H1 (cell line): Measurements from ENCODE around the gene YBX2. TPM values are rescaled to one million over a fixed set of nuclear protein-coding genes. Genes with fewer than 3 reads are reported as not detected.
A peak's percentile ranks its signal among the peaks of the same experiment; 100 is the strongest.

Experiments
- BACH1 ChIP-seq: IDR thresholded peaks from 2 replicates; pipeline ENCODE4 v1.6.1; 2012; ENCODE audit warnings: low read length, improper control_type of control experiment
- CHD1 ChIP-seq: IDR thresholded peaks from 2 replicates; pipeline ENCODE4 v1.6.1; 2012; ENCODE audit warnings: low read depth, low read length, improper control_type of control experiment
- CTCF ChIP-seq, 3 experiments: IDR thresholded peaks; 1 replicate in 2 of 3; 2 replicates in 1 of 3; pipeline versions ENCODE4 v1.5.1 to v1.6.1; 2011; ENCODE audit warnings: low read length in 3 of 3, mild to moderate bottlenecking in 3 of 3, inconsistent platforms in 2 of 3, low read depth in 1 of 3, moderate library complexity in 1 of 3; ENCODE audit not compliant: insufficient read depth in 1 of 3; ENCODE audit errors: control extremely low read depth in 1 of 3
- E2F6 ChIP-seq: IDR thresholded peaks from 2 replicates; pipeline ENCODE4 v1.6.1; 2012; ENCODE audit warnings: inconsistent platforms
- EP300 ChIP-seq, 2 experiments: IDR thresholded peaks; 1 replicate in 1 of 2; 2 replicates in 1 of 2; pipeline ENCODE4 v1.6.1; 2011 to 2012; ENCODE audit warnings: low read depth in 2 of 2, low read length in 2 of 2, mild to moderate bottlenecking in 2 of 2, borderline replicate concordance in 1 of 2, inconsistent platforms in 1 of 2, moderate library complexity in 1 of 2
- GABPA ChIP-seq: IDR thresholded peaks from 2 replicates; pipeline ENCODE4 v1.6.1; 2011; ENCODE audit warnings: mild to moderate bottlenecking, low read length, moderate library complexity, borderline replicate concordance; ENCODE audit not compliant: insufficient read depth
- JUND ChIP-seq: IDR thresholded peaks from 2 replicates; pipeline ENCODE4 v1.6.1; 2011; ENCODE audit warnings: mild to moderate bottlenecking, improper control_type of control experiment, low read length
- NRF1 ChIP-seq: IDR thresholded peaks from 2 replicates; pipeline ENCODE4 v1.6.1; 2011; ENCODE audit warnings: mild to moderate bottlenecking, low read depth, low read length, improper control_type of control experiment
- RAD21 ChIP-seq, 2 experiments: IDR thresholded peaks in 1 of 2; conservative IDR thresholded peaks in 1 of 2; 2 replicates each; pipeline ENCODE4 v1.6.1; 2011; ENCODE audit warnings: low read depth in 2 of 2, low read length in 2 of 2, improper control_type of control experiment in 1 of 2, inconsistent platforms in 1 of 2, mild to moderate bottlenecking in 1 of 2, moderate library complexity in 1 of 2
- SIRT6 ChIP-seq: IDR thresholded peaks from one replicate; pipeline ENCODE4 v1.7.1; 2012; ENCODE audit warnings: low read length, inconsistent platforms
- SP1 ChIP-seq: IDR thresholded peaks from 2 replicates; pipeline ENCODE4 v1.6.1; 2011; ENCODE audit warnings: low read depth, low read length
- TAF7 ChIP-seq: optimal IDR thresholded peaks from 2 replicates; pipeline ENCODE3; 2011; ENCODE audit warnings: low read depth, mild to moderate bottlenecking, inconsistent platforms, low read length, moderate library complexity, borderline replicate concordance
- TBP ChIP-seq: IDR thresholded peaks from 2 replicates; pipeline ENCODE4 v1.6.1; 2011; ENCODE audit warnings: low read depth, low read length, improper control_type of control experiment
- TCF12 ChIP-seq: IDR thresholded peaks from 2 replicates; pipeline ENCODE4 v1.6.1; 2011; ENCODE audit warnings: low read depth, mild to moderate bottlenecking, low read length
- TEAD4 ChIP-seq: IDR thresholded peaks from 2 replicates; pipeline ENCODE4 v1.6.1; 2012; ENCODE audit warnings: low read depth, low read length, inconsistent platforms, mixed read lengths
- USF2 ChIP-seq: IDR thresholded peaks from 2 replicates; pipeline ENCODE4 v1.6.1; 2011; ENCODE audit warnings: low read length, improper control_type of control experiment
- YY1 ChIP-seq: IDR thresholded peaks from 2 replicates; pipeline ENCODE4 v1.6.1; 2011; ENCODE audit warnings: low read depth, mild to moderate bottlenecking, low read length
- polyA plus RNA-seq, 7 experiments: library from polyadenylated mRNA; depleted of rRNA in 3 of 7; stranded (reverse) in 5 of 7; unstranded in 2 of 7; fragments of >200 nt in 5 of 7; fragments of 200-250 nt in 2 of 7; gene quantifications; 1 replicate in 5 of 7; 2 replicates in 1 of 7; 4 replicates in 1 of 7; pipeline versions ENCODE4 v1.2.1 to v1.2.3, GENCODE V29; 2011 to 2013; ENCODE audit warnings: missing spikeins in 2 of 7, mixed read lengths in 2 of 7
- total RNA-seq: library from RNA; stranded (reverse); fragmentation: NEBNext Ultra II Directional; extraction: Animal tissue kit (Norgen Biotek cat#: 25700); gene quantifications from 2 replicates; pipeline ENCODE4 v1.2.1, GENCODE V29; 2021
- TF ChIP-seq, protein P1 (sequence below): IDR thresholded peaks from 2 replicates; pipeline ENCODE4 v1.6.1; 2011; ENCODE audit warnings: low read depth, mild to moderate bottlenecking, low read length; ENCODE audit not compliant: insufficient read depth

The YBX2 gene
- total and polyA plus RNA-seq, 2 of the 8 experiments (the other 6 are each of a cell fraction or from before 2014, with no cell fraction given), result 19.2 to 30.5 TPM

DNA sequence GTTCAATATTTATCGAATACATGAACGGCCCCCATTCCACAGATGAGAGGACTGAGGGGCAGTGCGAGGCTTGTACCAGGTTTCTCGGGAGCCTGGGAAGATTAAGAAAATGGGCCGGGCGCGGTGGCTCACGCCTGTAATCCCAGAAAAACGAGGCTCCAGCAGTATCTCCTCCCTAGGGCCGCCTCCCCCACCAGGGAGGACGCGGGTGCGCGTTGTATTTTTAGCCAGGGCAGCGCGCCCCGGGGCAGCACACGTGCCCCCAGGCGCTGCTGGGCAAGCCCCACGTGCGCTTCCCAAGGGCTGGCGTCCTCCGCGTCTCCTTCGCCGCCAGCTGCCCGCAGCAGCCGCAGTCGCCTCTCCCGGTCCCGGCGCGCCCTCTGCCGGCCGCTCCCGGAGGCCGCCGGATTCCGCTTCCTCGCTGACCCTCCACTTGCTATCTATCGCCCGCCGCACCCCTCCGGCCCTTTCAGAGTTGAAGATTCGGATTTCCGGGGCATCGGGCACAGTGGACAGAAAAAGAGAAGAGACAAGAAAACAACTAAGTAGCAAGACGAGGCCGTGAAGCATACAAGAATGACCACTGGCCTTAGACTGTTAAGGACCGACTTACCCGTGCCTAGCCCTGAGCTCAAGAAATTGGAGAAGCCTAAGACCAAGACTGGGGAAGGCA lies 1.9 kb upstream of the YBX2 start (continued):
- TF ChIP-seq CTCF (IDR thresholded peaks at IDR 0.05; ENCODE audit: control extremely low read depth in 1 of 3, insufficient read depth in 1 of 3, low read depth in 1 of 3, low read length in 3 of 3) (peak; percentile 84 to 96 (median 90)), TCF12 (peak; percentile 70; the same call in 1 of the 2 replicates), EP300 (IDR thresholded peaks at IDR 0.05; ENCODE audit: borderline replicate concordance in 1 of 2, low read depth in 2 of 2, low read length in 2 of 2) (peak in 1 of 2 experiments; percentile 83; a peak in 2 of 3 replicates), E2F6 (peak; percentile 94), GABPA (peak; percentile 61; the same call in 1 of the 2 replicates), TBP (no peak; the same call in 1 of the 2 replicates), JUND (peak; percentile 72; the same call in 1 of the 2 replicates), TEAD4 (peak; percentile 76), SIRT6 (no peak), NRF1 (no peak), SP1 (peak; percentile 28; the same call in 1 of the 2 replicates), USF2 (peak; percentile 69; the same call in 1 of the 2 replicates), BACH1 (no peak), YY1 (peak; percentile 67; the same call in 1 of the 2 replicates), RAD21 (IDR thresholded peaks at IDR 0.05 in 1 of 2, conservative IDR thresholded peaks at IDR 0.05 in 1 of 2; ENCODE audit: low read depth in 2 of 2, low read length in 2 of 2) (peak; percentile 93 to 95), TAF7 (peak; percentile 50), CHD1 (0 out of 2 replicates have a peak, but pooled peaks have one; percentile 36)
- TF ChIP-seq, protein P1, sequence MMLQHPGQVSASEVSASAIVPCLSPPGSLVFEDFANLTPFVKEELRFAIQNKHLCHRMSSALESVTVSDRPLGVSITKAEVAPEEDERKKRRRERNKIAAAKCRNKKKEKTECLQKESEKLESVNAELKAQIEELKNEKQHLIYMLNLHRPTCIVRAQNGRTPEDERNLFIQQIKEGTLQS, result 0 out of 2 replicates have a peak, but pooled peaks have one; percentile 28
